HG02943 (cell line): ENCODE data around the gene INCENP.
"Not testable (repeated sequence)": the region's sequence is repeated elsewhere in the genome, so short reads cannot be mapped to it uniquely, and the experiment has no call there.

Source experiments
- ATAC-seq: cut with Tn5 transposase; IDR thresholded peaks from one replicate; pipeline ENCODE4 v1.9.1; 2021; ENCODE audit warnings: mild to moderate bottlenecking, low read depth, moderate library complexity; ENCODE audit not compliant: unreplicated experiment

The INCENP gene

GRCh38 chr11:62166371-62166770 lies 42.6 kb downstream of the INCENP start:
- ATAC-seq = no peak

DNA sequence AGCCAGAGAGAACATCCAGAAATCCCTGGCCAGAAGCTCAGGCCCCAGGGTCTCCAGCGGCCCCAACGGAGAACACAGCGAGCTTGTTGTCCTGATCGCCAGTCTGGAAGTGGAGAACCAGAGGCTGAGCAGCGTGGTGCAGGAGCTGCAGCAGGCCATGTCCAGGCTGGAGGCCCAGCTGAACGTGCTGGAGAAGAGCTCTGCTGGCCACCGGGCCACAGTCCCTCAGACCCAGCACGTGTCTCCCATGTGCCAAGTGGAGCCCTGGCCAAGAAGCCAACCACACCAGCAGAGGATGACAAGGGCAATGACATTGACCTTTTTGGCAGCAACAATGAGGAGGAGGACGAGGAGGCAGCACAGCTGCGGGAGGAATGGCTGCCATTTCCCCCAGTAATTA lies 45.6 kb downstream of the INCENP start:
- ATAC-seq = no peak

- ATAC-seq = no peak
These were observed 46.1 kb downstream of the INCENP start for GRCh38 chr11:62169935-62170334.

- ATAC-seq = no peak
These were observed 47.5 kb downstream of the INCENP start for GRCh38 chr11:62171261-62171723.

- no peak for ATAC-seq
These were observed 48.5 kb downstream of the INCENP start for GRCh38 chr11:62172294-62172693.

GRCh38 chr11:62176766-62177165 lies 53.0 kb downstream of the INCENP start:
- ATAC-seq = no peak

DNA sequence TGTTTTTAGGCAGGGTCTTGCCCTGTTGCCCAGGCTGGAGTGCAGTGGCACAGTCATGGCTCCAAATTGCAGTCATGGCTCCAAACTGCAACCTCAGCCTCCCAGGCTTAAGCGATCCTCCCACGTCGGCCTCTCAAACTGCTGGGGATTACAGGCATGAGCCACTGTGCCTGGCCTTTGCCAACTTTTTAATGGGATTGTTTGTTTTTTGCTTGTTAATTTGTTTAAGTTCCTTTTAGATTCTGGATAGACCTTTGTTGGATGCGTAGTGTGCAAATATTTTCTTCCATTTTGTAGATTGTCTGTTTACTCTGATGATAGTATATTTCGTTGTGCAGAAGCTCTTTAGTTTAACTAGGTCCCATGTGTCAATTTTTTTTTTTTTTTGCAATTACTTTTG lies 56.2 kb downstream of the INCENP start:
- no peak for ATAC-seq

GRCh38 chr11:62181097-62181496 lies 57.3 kb downstream of the INCENP start:
- ATAC-seq = no peak

- ATAC-seq = no peak
These were observed 58.5 kb downstream of the INCENP start for GRCh38 chr11:62182147-62182891.

DNA sequence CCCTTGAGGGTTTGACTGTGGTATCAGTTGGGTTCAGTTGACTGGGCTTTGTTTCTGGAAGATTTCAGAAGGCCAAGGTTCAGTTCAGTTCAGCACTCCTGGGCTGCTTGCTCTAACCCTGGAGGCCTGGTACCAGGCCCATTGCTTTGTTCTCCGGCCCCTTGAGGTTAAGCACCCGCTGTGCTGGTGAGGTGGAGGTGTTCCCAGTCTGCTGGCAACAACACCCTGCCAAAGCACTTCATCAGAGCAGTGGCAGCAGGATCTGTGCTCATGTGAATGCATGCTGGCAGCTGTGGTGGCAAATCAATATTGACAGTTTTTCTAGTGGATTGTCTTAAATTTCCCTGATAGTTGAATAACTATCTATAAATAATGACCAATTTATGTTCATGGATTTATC lies 62.4 kb downstream of the INCENP start:
- no peak for ATAC-seq

- no peak for ATAC-seq
These were observed 66.2 kb downstream of the INCENP start, which contains the start of gene SCGB1D1 for GRCh38 chr11:62190011-62190410. TSS of gene SCGB1D1 (plus strand) at chr11:62190216. CDS start at chr11:62190285, 69 bp downstream.

- no peak for ATAC-seq
These were observed 70.1 kb downstream of the INCENP start for GRCh38 chr11:62193952-62194351.

DNA sequence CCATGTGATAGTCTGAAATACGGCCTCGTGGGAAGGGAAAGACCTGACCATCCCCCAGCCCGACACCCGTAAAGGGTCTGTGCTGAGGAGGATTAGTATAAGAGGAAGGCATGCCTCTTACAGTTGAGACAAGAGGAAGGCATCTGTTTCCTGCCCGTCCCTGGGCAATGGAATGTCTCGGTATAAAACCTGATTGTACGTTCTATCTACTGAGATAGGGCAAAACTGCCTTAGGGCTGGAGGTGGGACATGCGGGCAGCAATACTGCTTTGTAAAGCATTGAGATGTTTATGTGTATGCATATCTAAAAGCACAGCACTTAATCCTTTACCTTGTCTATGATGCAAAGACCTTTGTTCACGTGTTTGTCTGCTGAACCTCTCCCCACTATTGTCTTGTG lies 71.2 kb downstream of the INCENP start:
- not testable (repeated sequence) for ATAC-seq

DNA sequence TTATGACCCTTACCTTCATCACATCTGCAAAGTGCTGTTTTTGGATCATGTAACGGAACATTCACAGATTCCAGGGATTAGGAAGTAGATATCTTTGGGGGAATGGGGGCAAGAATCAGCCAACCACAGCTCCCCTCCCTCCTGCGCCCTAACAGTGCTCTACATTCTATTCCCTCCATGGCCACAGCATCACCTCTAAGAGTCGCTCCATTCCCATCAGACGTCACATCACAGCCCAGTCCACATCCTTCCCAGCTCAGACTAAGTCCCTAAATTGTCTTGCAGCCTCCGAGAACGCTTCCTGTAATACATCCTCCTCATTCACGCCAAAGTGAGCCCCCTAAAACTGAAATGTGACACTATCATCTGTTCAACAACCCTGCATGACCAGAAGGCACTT lies 72.1 kb downstream of the INCENP start:
- no peak for ATAC-seq

DNA sequence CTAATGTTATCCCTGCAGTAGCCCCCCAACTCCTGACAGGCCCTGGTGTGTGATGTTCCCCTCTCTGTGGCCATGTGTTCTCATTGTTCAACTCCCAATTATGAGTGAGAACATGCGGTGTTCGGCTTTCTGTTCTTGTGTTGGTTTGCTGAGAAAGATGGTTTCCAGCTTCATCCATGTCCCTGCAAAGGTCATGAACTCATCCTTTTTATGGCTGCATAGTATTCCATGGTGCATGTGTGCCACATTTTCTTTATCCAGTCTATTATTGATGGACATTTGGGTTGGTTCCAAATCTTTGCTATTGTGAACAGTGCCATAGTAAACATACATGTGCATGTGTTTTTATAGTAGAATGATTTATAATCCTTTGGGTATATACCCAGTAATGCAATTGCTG lies 73.6 kb downstream of the INCENP start:
- ATAC-seq = not testable (repeated sequence)

GRCh38 chr11:62201376-62201775 lies 77.6 kb downstream of the INCENP start:
- ATAC-seq = no peak
